ENCODE measurements around the gene C9orf50.
A peak's percentile ranks its signal among the peaks of the same experiment; 100 is the strongest.
"Not testable (repeated sequence)": the region's sequence is repeated elsewhere in the genome, so short reads cannot be mapped to it uniquely, and the experiment has no call there.

C9orf50 gene

GRCh38 chr9:129639034-129639630, 18.2 kb upstream of the C9orf50 start:
- Histone ChIP-seq H4K8ac (ENCODE audit: low read depth, low read length) (peak overlapping the region; percentile 43), H2BK12ac (ENCODE audit: low read length) (no peak overlapping the region), H2AK5ac (ENCODE audit: low read depth, low read length) (peak overlapping the region; percentile 43), H3K27ac (replicated peaks; ENCODE audit: low read length) (no peak overlapping the region), H3K14ac (ENCODE audit: low read length) (no peak overlapping the region), H4K91ac (ENCODE audit: low read depth, low read length, poor library complexity) (no peak overlapping the region), H3K23ac (ENCODE audit: low read depth, low read length, poor library complexity) (peak overlapping the region; percentile 73), H3K4me1 (ENCODE audit: control insufficient read depth in 2 of 2, insufficient read depth in 1 of 2, low read depth in 1 of 2, low read length in 2 of 2) (peaks cover 11% of the 10 kb centered on the region in 2 donors), H2BK15ac (ENCODE audit: low read length) (no peak overlapping the region), H3K36me3 (replicated peaks in 1 of 2; ENCODE audit: control insufficient read depth in 2 of 2, insufficient read depth in 2 of 2, low read length in 2 of 2) (peaks cover 43 to 56% of the 10 kb centered on the region in 2 donors), H2BK5ac (ENCODE audit: low read length) (no peak overlapping the region), H3K9ac (ENCODE audit: low read depth, low read length, poor library complexity) (no peak overlapping the region), H3K4ac (ENCODE audit: low read length) (peak overlapping the region; percentile 37), H3K4me2 (ENCODE audit: insufficient read depth, low read length, poor library complexity, severe bottlenecking) (no peak overlapping the region), H3K4me3 (ENCODE audit: low read length in 2 of 2) (peak overlapping the region in 1 of 2 donors; percentile 6), H3K18ac (ENCODE audit: low read length) (no peak overlapping the region), H2AFZ (ENCODE audit: low read length) (no peak overlapping the region), H3K79me1 (ENCODE audit: low read depth, low read length) (peaks cover 27% of the 10 kb centered on the region), H2BK120ac (ENCODE audit: low read depth, low read length) (no peak overlapping the region), H3K9me3 (replicated peaks in 1 of 2; ENCODE audit: control insufficient read depth in 2 of 2, insufficient read depth in 1 of 2, low read depth in 1 of 2, low read length in 2 of 2) (no peaks in the 10 kb centered on the region), H3K27me3 (ENCODE audit: control insufficient read depth in 3 of 3, insufficient read depth in 3 of 3, low read depth in 1 of 3, low read length in 3 of 3) (no peaks in the 10 kb centered on the region)
- WGBS, 2 donors (ENCODE audit: extremely low coverage in 2 of 2, insufficient read length in 2 of 2, insufficient replicate concordance in 1 of 2) = no CpG with 5 or more reads among the region's 17 CpGs
- no peak for DNase-seq (ENCODE audit: low spot score)

GRCh38 chr9:129637673-129638439, 17.0 kb upstream of the C9orf50 start:
- DNase-seq (ENCODE audit: low spot score) = no peak
- H3K18ac ChIP-seq (ENCODE audit: low read length) = no peak overlapping the region
- no peak overlapping the region for H3K14ac ChIP-seq (ENCODE audit: low read length)
- H3K27me3 ChIP-seq (ENCODE audit: control insufficient read depth in 3 of 3, insufficient read depth in 3 of 3, low read depth in 1 of 3, low read length in 3 of 3) = no peaks in the 10 kb centered on the region
- no peak overlapping the region for H3K4me2 ChIP-seq (ENCODE audit: insufficient read depth, low read length, poor library complexity, severe bottlenecking)
- H4K91ac ChIP-seq (ENCODE audit: low read depth, low read length, poor library complexity) = no peak overlapping the region
- no CpG with 5 or more reads among the region's 29 CpGs for WGBS, 2 donors (ENCODE audit: extremely low coverage in 2 of 2, insufficient read length in 2 of 2, insufficient replicate concordance in 1 of 2)
- no peak overlapping the region for H2AK5ac ChIP-seq (ENCODE audit: low read depth, low read length)
- no peaks in the 10 kb centered on the region for H3K9me3 ChIP-seq (replicated peaks in 1 of 2; ENCODE audit: control insufficient read depth in 2 of 2, insufficient read depth in 1 of 2, low read depth in 1 of 2, low read length in 2 of 2)
- H2BK12ac ChIP-seq (ENCODE audit: low read length) = no peak overlapping the region
- no peak overlapping the region for H3K4ac ChIP-seq (ENCODE audit: low read length)
- no peak overlapping the region for H3K4me3 ChIP-seq (ENCODE audit: low read length in 2 of 2)
- H3K4me1 ChIP-seq (ENCODE audit: control insufficient read depth in 2 of 2, insufficient read depth in 1 of 2, low read depth in 1 of 2, low read length in 2 of 2) = peaks cover 11% of the 10 kb centered on the region in 2 donors
- H3K27ac ChIP-seq (replicated peaks; ENCODE audit: low read length) = no peak overlapping the region
- H2BK15ac ChIP-seq (ENCODE audit: low read length) = no peak overlapping the region
- H3K36me3 ChIP-seq (replicated peaks in 1 of 2; ENCODE audit: control insufficient read depth in 2 of 2, insufficient read depth in 2 of 2, low read length in 2 of 2) = peaks cover 50 to 69% of the 10 kb centered on the region in 2 donors
- H2AFZ ChIP-seq (ENCODE audit: low read length) = no peak overlapping the region
- no peak overlapping the region for H2BK120ac ChIP-seq (ENCODE audit: low read depth, low read length)
- H3K79me1 ChIP-seq (ENCODE audit: low read depth, low read length) = peaks cover 29% of the 10 kb centered on the region
- peak overlapping the region; percentile 12 for H3K9ac ChIP-seq (ENCODE audit: low read depth, low read length, poor library complexity)
- peak overlapping the region; percentile 66 for H2BK5ac ChIP-seq (ENCODE audit: low read length)
- H4K8ac ChIP-seq (ENCODE audit: low read depth, low read length) = no peak overlapping the region
- no peak overlapping the region for H3K23ac ChIP-seq (ENCODE audit: low read depth, low read length, poor library complexity)

- no peak overlapping the region for H4K91ac ChIP-seq (ENCODE audit: low read depth, low read length, poor library complexity)
- WGBS, 2 donors (ENCODE audit: extremely low coverage in 2 of 2, insufficient read length in 2 of 2, insufficient replicate concordance in 1 of 2) = no CpG with 5 or more reads among the region's 9 CpGs
- H3K79me1 ChIP-seq (ENCODE audit: low read depth, low read length) = peaks cover 31% of the 10 kb centered on the region
- no peak overlapping the region for H3K4me3 ChIP-seq (ENCODE audit: low read length in 2 of 2)
- no peak overlapping the region for H3K18ac ChIP-seq (ENCODE audit: low read length)
- no peak overlapping the region for H2BK12ac ChIP-seq (ENCODE audit: low read length)
- no peak overlapping the region for H2BK15ac ChIP-seq (ENCODE audit: low read length)
- H2BK5ac ChIP-seq (ENCODE audit: low read length) = no peak overlapping the region
- H2AFZ ChIP-seq (ENCODE audit: low read length) = no peak overlapping the region
- H3K4me2 ChIP-seq (ENCODE audit: insufficient read depth, low read length, poor library complexity, severe bottlenecking) = no peak overlapping the region
- H3K4me1 ChIP-seq (ENCODE audit: control insufficient read depth in 2 of 2, insufficient read depth in 1 of 2, low read depth in 1 of 2, low read length in 2 of 2) = peaks cover 9 to 11% of the 10 kb centered on the region in 2 donors
- H3K36me3 ChIP-seq (replicated peaks in 1 of 2; ENCODE audit: control insufficient read depth in 2 of 2, insufficient read depth in 2 of 2, low read length in 2 of 2) = peaks cover 56 to 77% of the 10 kb centered on the region in 2 donors
- no peak overlapping the region for H3K9ac ChIP-seq (ENCODE audit: low read depth, low read length, poor library complexity)
- H2AK5ac ChIP-seq (ENCODE audit: low read depth, low read length) = no peak overlapping the region
- no peak for DNase-seq (ENCODE audit: low spot score)
- no peak overlapping the region for H3K27ac ChIP-seq (replicated peaks; ENCODE audit: low read length)
- H4K8ac ChIP-seq (ENCODE audit: low read depth, low read length) = no peak overlapping the region
- no peaks in the 10 kb centered on the region for H3K9me3 ChIP-seq (replicated peaks in 1 of 2; ENCODE audit: control insufficient read depth in 2 of 2, insufficient read depth in 1 of 2, low read depth in 1 of 2, low read length in 2 of 2)
- no peaks in the 10 kb centered on the region for H3K27me3 ChIP-seq (ENCODE audit: control insufficient read depth in 3 of 3, insufficient read depth in 3 of 3, low read depth in 1 of 3, low read length in 3 of 3)
- no peak overlapping the region for H3K23ac ChIP-seq (ENCODE audit: low read depth, low read length, poor library complexity)
- no peak overlapping the region for H3K4ac ChIP-seq (ENCODE audit: low read length)
- H2BK120ac ChIP-seq (ENCODE audit: low read depth, low read length) = no peak overlapping the region
- H3K14ac ChIP-seq (ENCODE audit: low read length) = no peak overlapping the region
These were observed 16.2 kb upstream of the C9orf50 start for GRCh38 chr9:129637102-129637501.

- H3K18ac ChIP-seq (ENCODE audit: low read length); H3K4me3 ChIP-seq (ENCODE audit: low read length in 2 of 2); H4K8ac ChIP-seq (ENCODE audit: low read depth, low read length); H3K14ac ChIP-seq (ENCODE audit: low read length); H3K9ac ChIP-seq (ENCODE audit: low read depth, low read length, poor library complexity); H2BK12ac ChIP-seq (ENCODE audit: low read length); H3K27me3 ChIP-seq (ENCODE audit: control insufficient read depth in 3 of 3, insufficient read depth in 3 of 3, low read depth in 1 of 3, low read length in 3 of 3); H4K91ac ChIP-seq (ENCODE audit: low read depth, low read length, poor library complexity); DNase-seq (ENCODE audit: low spot score); H2AFZ ChIP-seq (ENCODE audit: low read length); H2AK5ac ChIP-seq (ENCODE audit: low read depth, low read length); H3K4me1 ChIP-seq (ENCODE audit: control insufficient read depth in 2 of 2, insufficient read depth in 1 of 2, low read depth in 1 of 2, low read length in 2 of 2); H3K27ac ChIP-seq (replicated peaks; ENCODE audit: low read length); H3K4ac ChIP-seq (ENCODE audit: low read length); H2BK15ac ChIP-seq (ENCODE audit: low read length); H3K4me2 ChIP-seq (ENCODE audit: insufficient read depth, low read length, poor library complexity, severe bottlenecking); H3K23ac ChIP-seq (ENCODE audit: low read depth, low read length, poor library complexity); H3K9me3 ChIP-seq (replicated peaks in 1 of 2; ENCODE audit: control insufficient read depth in 2 of 2, insufficient read depth in 1 of 2, low read depth in 1 of 2, low read length in 2 of 2); H2BK5ac ChIP-seq (ENCODE audit: low read length); H2BK120ac ChIP-seq (ENCODE audit: low read depth, low read length): not testable (repeated sequence)
- no CpG with 5 or more reads among the region's 10 CpGs for WGBS, 2 donors (ENCODE audit: extremely low coverage in 2 of 2, insufficient read length in 2 of 2, insufficient replicate concordance in 1 of 2)
- Histone ChIP-seq H3K36me3 (replicated peaks in 1 of 2; ENCODE audit: control insufficient read depth in 2 of 2, insufficient read depth in 2 of 2, low read length in 2 of 2) (peaks cover 60 to 84% of the 10 kb centered on the region in 2 donors), H3K79me1 (ENCODE audit: low read depth, low read length) (peaks cover 32% of the 10 kb centered on the region)
These were observed 15.4 kb upstream of the C9orf50 start for GRCh38 chr9:129636343-129636742.
